PC-9 (cell line): Measurements from ENCODE around the gene RBMS3. TPM values are rescaled to one million over a fixed set of nuclear protein-coding genes. Genes with fewer than 3 reads are reported as not detected.

Experiments used
- BruUV-seq: library from RNA; stranded (reverse); fragments of 400-500 nt; replicated peaks from 2 replicates; lab custom pipeline; 2021; lab: Mats Ljungman, UMichigan
- CTCF ChIA-PET: fragments of 300-600 bp; sonication (Branson Sonifier 250); formaldehyde crosslinking; loops from one replicate; lab custom pipeline; 2022; ENCODE audit warnings: antibody characterized with exemption; lab: Charles Lee
- POLR2A ChIA-PET: fragments of 300-600 bp; sonication (Branson Sonifier 250); formaldehyde crosslinking; loops from one replicate; lab custom pipeline; 2022; ENCODE audit warnings: antibody characterized with exemption; ENCODE audit not compliant: unreplicated experiment; lab: Charles Lee
- DNase-seq, 2 experiments: peaks; one replicate each; pipeline versions ENCODE4 v3.0.0 to v3.0.0-alpha.2; 2015 to 2022; ENCODE audit warnings: mixed read lengths in 1 of 2
- H2AFZ ChIP-seq: fragments of 200-600 bp; sonication (generic); 2 replicates; pipeline ENCODE4 v1.8.1; 2017; ENCODE audit warnings: antibody characterized with exemption
- H3F3A ChIP-seq: fragments of 200-600 bp; sonication (generic); 2 replicates; pipeline ENCODE4 v1.8.1; 2017; ENCODE audit warnings: antibody characterized with exemption, mild to moderate bottlenecking, low read depth; ENCODE audit not compliant: insufficient read depth
- H3K27ac ChIP-seq: fragments of 200-600 bp; sonication (generic); 2 replicates; pipeline ENCODE4 v1.6.1; 2016; ENCODE audit warnings: mixed run types
- H3K27me3 ChIP-seq: fragments of 200-600 bp; sonication (generic); 2 replicates; pipeline ENCODE4 v1.6.1; 2016; ENCODE audit warnings: low read depth, mixed run types; ENCODE audit not compliant: insufficient read depth
- H3K36me3 ChIP-seq: fragments of 200-600 bp; sonication (generic); 2 replicates; pipeline ENCODE4 v1.6.1; 2016; ENCODE audit warnings: low read depth, mixed run types
- H3K4me1 ChIP-seq: fragments of 200-600 bp; sonication (generic); replicated peaks from 2 replicates; pipeline ENCODE4 v1.6.1; 2016; ENCODE audit warnings: mixed run types; ENCODE audit not compliant: insufficient read depth
- H3K4me2 ChIP-seq: fragments of 200-600 bp; sonication (generic); 2 replicates; pipeline ENCODE4 v1.6.1; 2017; ENCODE audit warnings: mixed run types
- H3K4me3 ChIP-seq: fragments of 200-600 bp; sonication (generic); 2 replicates; pipeline ENCODE4 v1.6.1; 2016; ENCODE audit warnings: mixed run types
- H3K79me2 ChIP-seq: fragments of 200-600 bp; sonication (generic); 2 replicates; pipeline ENCODE4 v1.6.1; 2017; ENCODE audit warnings: low read depth, mixed run types
- H3K9me2 ChIP-seq: fragments of 200-600 bp; sonication (generic); 2 replicates; pipeline ENCODE4 v1.8.1; 2017; ENCODE audit warnings: mild to moderate bottlenecking; ENCODE audit not compliant: insufficient read depth
- H3K9me3 ChIP-seq: fragments of 200-600 bp; sonication (generic); 2 replicates; pipeline ENCODE4 v1.8.1; 2016; ENCODE audit warnings: low read depth; ENCODE audit not compliant: insufficient read depth
- H4K20me1 ChIP-seq: fragments of 200-600 bp; sonication (generic); 2 replicates; pipeline ENCODE4 v1.8.1; 2017; ENCODE audit not compliant: insufficient read depth
- EZH2 ChIP-seq: fragments of 200-600 bp; sonication (generic); IDR thresholded peaks from 2 replicates; pipeline ENCODE4 v1.8.0; 2017; ENCODE audit warnings: antibody characterized with exemption, low read depth
- intact Hi-C: fragments of 100-400 bp; cut with micrococcal nuclease; formaldehyde crosslinking; loops from one replicate; pipeline ENCODE4 v1.10.0; 2022; ENCODE audit not compliant: unreplicated experiment
- total RNA-seq: library from RNA; stranded (reverse); gene quantifications from 2 replicates; pipeline ENCODE4 v1.2.3, GENCODE V29; 2021
- TF ChIP-seq, protein P1 (sequence below): fragments of 200-600 bp; sonication (generic); conservative IDR thresholded peaks from 2 replicates; pipeline ENCODE4 v1.6.1; 2017; ENCODE audit warnings: mixed run types, antibody characterized with exemption, mild to moderate bottlenecking, moderate library complexity

RBMS3 gene
- total RNA-seq, 1 experiment from 2014 or later, result 3.5 TPM

DNA sequence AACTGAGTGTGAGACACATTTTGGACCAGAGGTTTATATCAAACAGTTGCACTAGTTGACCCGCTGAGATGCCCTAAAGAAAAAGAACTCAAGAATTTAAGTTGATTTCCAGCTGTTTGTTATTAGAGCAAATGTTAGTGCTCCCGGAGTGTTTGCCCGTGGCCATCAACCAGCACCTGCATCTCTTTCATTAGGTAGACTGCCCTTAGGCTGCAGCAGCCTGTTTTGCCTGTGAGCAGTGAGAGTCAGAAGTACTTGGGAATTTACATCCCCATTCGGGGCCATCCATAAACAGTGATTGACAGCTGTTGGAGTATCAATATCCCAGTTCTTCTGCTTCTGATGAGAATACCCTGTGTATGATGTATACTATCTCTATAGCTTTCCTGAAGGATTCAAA, 492.6 kb downstream of the RBMS3 start:
- Histone ChIP-seq H3F3A (no peaks in the 10 kb centered on the region), H3K4me3 (no peak overlapping the region), H3K4me2 (no peak overlapping the region), H3K27me3 (no peaks in the 10 kb centered on the region), H4K20me1 (no peaks in the 10 kb centered on the region), H3K4me1 (no peaks in the 10 kb centered on the region), H3K9me3 (no peaks in the 10 kb centered on the region), H3K79me2 (no peaks in the 10 kb centered on the region), H3K9me2 (0 out of 2 replicates have a peak, but pooled peaks cover 4% of the 10 kb centered on the region), H2AFZ (no peak overlapping the region), H3K36me3 (no peaks in the 10 kb centered on the region), H3K27ac (no peak overlapping the region)
- intact Hi-C loops, result loop anchor here (10.0 kb wide), 1 partner anchor 1309 kb away; no protein-coding TSS in a partner anchor
- POLR2A ChIA-PET, result no interaction called here
- no peak for DNase-seq
- TF ChIP-seq EZH2, result no peak
- TF ChIP-seq, protein P1, sequence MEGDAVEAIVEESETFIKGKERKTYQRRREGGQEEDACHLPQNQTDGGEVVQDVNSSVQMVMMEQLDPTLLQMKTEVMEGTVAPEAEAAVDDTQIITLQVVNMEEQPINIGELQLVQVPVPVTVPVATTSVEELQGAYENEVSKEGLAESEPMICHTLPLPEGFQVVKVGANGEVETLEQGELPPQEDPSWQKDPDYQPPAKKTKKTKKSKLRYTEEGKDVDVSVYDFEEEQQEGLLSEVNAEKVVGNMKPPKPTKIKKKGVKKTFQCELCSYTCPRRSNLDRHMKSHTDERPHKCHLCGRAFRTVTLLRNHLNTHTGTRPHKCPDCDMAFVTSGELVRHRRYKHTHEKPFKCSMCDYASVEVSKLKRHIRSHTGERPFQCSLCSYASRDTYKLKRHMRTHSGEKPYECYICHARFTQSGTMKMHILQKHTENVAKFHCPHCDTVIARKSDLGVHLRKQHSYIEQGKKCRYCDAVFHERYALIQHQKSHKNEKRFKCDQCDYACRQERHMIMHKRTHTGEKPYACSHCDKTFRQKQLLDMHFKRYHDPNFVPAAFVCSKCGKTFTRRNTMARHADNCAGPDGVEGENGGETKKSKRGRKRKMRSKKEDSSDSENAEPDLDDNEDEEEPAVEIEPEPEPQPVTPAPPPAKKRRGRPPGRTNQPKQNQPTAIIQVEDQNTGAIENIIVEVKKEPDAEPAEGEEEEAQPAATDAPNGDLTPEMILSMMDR, result no peak
- no TSS peak for BruUV-seq
- CTCF ChIA-PET, result no interaction called here

DNA sequence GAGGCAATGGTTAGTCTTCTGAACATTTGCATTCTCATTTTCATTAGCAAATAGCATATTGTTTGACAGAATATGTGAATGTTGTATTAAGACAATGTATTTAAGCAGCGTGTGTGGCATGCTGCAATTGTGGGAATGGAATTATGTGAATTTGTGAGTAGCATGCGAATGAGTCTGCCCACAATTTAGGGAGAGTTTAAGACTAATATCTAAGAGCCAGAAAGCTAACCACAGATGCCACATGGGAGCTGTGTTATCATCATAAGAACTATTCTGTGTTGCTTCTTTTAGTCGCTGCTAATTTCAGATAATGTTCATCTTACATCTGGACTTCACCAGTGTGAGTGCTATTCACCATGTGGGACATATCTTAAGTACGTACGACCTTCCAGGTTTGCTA, 494.5 kb downstream of the RBMS3 start:
- H3K9me2 ChIP-seq, result no peaks in the 10 kb centered on the region
- no peaks in the 10 kb centered on the region for H3K79me2 ChIP-seq
- no peaks in the 10 kb centered on the region for H3K4me1 ChIP-seq
- H3F3A ChIP-seq, result no peaks in the 10 kb centered on the region
- no peak overlapping the region for H3K27ac ChIP-seq
- no peak overlapping the region for H3K4me3 ChIP-seq
- POLR2A ChIA-PET, result no interaction called here
- no peaks in the 10 kb centered on the region for H3K36me3 ChIP-seq
- H4K20me1 ChIP-seq, result no peaks in the 10 kb centered on the region
- BruUV-seq, result no TSS peak
- H3K27me3 ChIP-seq, result no peaks in the 10 kb centered on the region
- no peak for DNase-seq
- CTCF ChIA-PET, result no interaction called here
- no peak overlapping the region for H2AFZ ChIP-seq
- no peaks in the 10 kb centered on the region for H3K9me3 ChIP-seq
- intact Hi-C loops, result loop anchor here (10.0 kb wide), 1 partner anchor 1311 kb away; no protein-coding TSS in a partner anchor
- no peak for TF ChIP-seq EZH2
- TF ChIP-seq, protein P1, result no peak
- H3K4me2 ChIP-seq, result no peak overlapping the region

DNA sequence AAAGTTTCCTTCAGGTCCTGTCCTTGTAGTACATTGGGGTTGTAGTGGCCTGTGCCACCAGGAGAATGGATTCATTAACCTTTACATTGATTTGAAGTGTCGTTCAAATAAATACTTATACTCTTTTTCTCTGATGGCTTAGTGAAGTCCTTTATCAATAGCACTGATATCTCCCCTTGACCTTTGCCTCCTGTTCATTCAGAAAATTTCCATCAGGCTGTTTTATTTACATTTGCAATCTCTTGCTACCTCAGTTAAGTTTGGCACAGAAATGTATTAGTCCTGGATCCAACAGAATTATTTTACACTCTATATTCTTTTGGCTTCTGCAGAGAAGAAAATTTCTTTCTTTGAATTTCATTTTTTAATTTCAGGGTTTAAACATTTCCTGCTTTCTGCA, 497.0 kb downstream of the RBMS3 start:
- POLR2A ChIA-PET, result no interaction called here
- Histone ChIP-seq H2AFZ (no peak overlapping the region), H3K9me2 (no peaks in the 10 kb centered on the region), H4K20me1 (no peaks in the 10 kb centered on the region), H3K36me3 (no peaks in the 10 kb centered on the region), H3K27me3 (no peaks in the 10 kb centered on the region), H3K4me2 (no peak overlapping the region), H3K27ac (no peak overlapping the region), H3K4me3 (no peak overlapping the region), H3K4me1 (no peaks in the 10 kb centered on the region), H3F3A (no peaks in the 10 kb centered on the region), H3K79me2 (no peaks in the 10 kb centered on the region), H3K9me3 (no peaks in the 10 kb centered on the region)
- intact Hi-C loops, result loop anchor here (10.0 kb wide), 1 partner anchor 1313 kb away; no protein-coding TSS in a partner anchor
- CTCF ChIA-PET, result no interaction called here
- TF ChIP-seq, protein P1, result no peak
- TF ChIP-seq EZH2, result no peak
- DNase-seq, result no peak
- no TSS peak for BruUV-seq
